DMS53 treated with DMSO at 0.1 percent for 48 hours (cell line): ENCODE measurements around the gene FRAS1.
"Not testable (repeated sequence)": the region's sequence is repeated elsewhere in the genome, so short reads cannot be mapped to it uniquely, and the experiment has no call there.

ENCODE experiments used
- DNase-seq: peaks from one replicate; lab custom pipeline; 2025; ENCODE audit not compliant: unreplicated experiment; lab: John Stamatoyannopoulos, UW

The FRAS1 gene

GRCh38 chr4:78313754-78314120 lies 256.6 kb downstream of the FRAS1 start:
- DNase-seq: no peak

- DNase-seq: no peak
These were observed 261.0 kb downstream of the FRAS1 start for GRCh38 chr4:78318126-78318525.

GRCh38 chr4:78320349-78320935 lies 263.3 kb downstream of the FRAS1 start:
- no peak for DNase-seq

- no peak for DNase-seq
These were observed 264.9 kb downstream of the FRAS1 start for GRCh38 chr4:78322032-78322431.

- no peak for DNase-seq
These were observed 266.3 kb downstream of the FRAS1 start for GRCh38 chr4:78323439-78323838.

GRCh38 chr4:78324625-78325024 lies 267.5 kb downstream of the FRAS1 start:
- DNase-seq: no peak

GRCh38 chr4:78325271-78326157 lies 268.4 kb downstream of the FRAS1 start:
- no peak for DNase-seq

- DNase-seq: not testable (repeated sequence)
These were observed 271.5 kb downstream of the FRAS1 start for GRCh38 chr4:78328591-78328990.

- no peak for DNase-seq
These were observed 274.1 kb downstream of the FRAS1 start for GRCh38 chr4:78331186-78331585.

- no peak for DNase-seq
These were observed 274.8 kb downstream of the FRAS1 start for GRCh38 chr4:78331965-78332364.

GRCh38 chr4:78332976-78333375 lies 275.9 kb downstream of the FRAS1 start:
- DNase-seq: no peak

GRCh38 chr4:78336093-78336943 lies 279.2 kb downstream of the FRAS1 start:
- DNase-seq: no peak

- no peak for DNase-seq
These were observed 280.3 kb downstream of the FRAS1 start for GRCh38 chr4:78337244-78338020.

- DNase-seq: no peak
These were observed 285.0 kb downstream of the FRAS1 start for GRCh38 chr4:78342125-78342524.

- no peak for DNase-seq
These were observed 286.6 kb downstream of the FRAS1 start for GRCh38 chr4:78343682-78344081.

GRCh38 chr4:78345237-78345636 lies 288.1 kb downstream of the FRAS1 start:
- DNase-seq: no peak

- DNase-seq: no peak
These were observed 289.1 kb downstream of the FRAS1 start for GRCh38 chr4:78346222-78346621.

GRCh38 chr4:78347527-78347926 lies 290.4 kb downstream of the FRAS1 start:
- DNase-seq: no peak

GRCh38 chr4:78353921-78354320 lies 296.8 kb downstream of the FRAS1 start:
- DNase-seq: no peak

- no peak for DNase-seq
These were observed 297.7 kb downstream of the FRAS1 start for GRCh38 chr4:78354782-78355181.

GRCh38 chr4:78355306-78355705 lies 298.2 kb downstream of the FRAS1 start:
- DNase-seq: no peak
